Mucosa of descending colon (tissue), 3 donors: ENCODE results near the gene ANO2. TPM values are rescaled to one million over a fixed set of nuclear protein-coding genes. Genes with fewer than 3 reads are reported as not detected.

Source experiments
- ATAC-seq: fragments of 200-7000 bp; cut with Tn5 transposase; one replicate; pipeline ENCODE4 v1.9.1; 2020; ENCODE audit warnings: mild to moderate bottlenecking, moderate library complexity
- DNase-seq, 3 donors: peaks; one replicate each; pipeline ENCODE4 v3.0.0-alpha.2; 2020
- H3K36me3 ChIP-seq: fragments of 200-600 bp; one replicate; pipeline ENCODE4 v1.8.0; 2021; ENCODE audit warnings: low read depth, mild to moderate bottlenecking
- H3K4me1 ChIP-seq: fragments of 200-600 bp; one replicate; pipeline ENCODE4 v1.8.0; 2021; ENCODE audit warnings: low read depth, mild to moderate bottlenecking
- H3K4me3 ChIP-seq: fragments of 200-600 bp; one replicate; pipeline ENCODE4 v1.8.0; 2021; ENCODE audit warnings: mild to moderate bottlenecking
- H3K9me3 ChIP-seq: fragments of 200-600 bp; one replicate; pipeline ENCODE4 v1.8.0; 2021; ENCODE audit warnings: mild to moderate bottlenecking
- intact Hi-C, 2 donors: fragments of 100-400 bp; cut with DNase I in 1 of 2; cut with micrococcal nuclease in 1 of 2; formaldehyde crosslinking; loops; one replicate each; pipeline versions ENCODE4 v1.11.0 to v1.11.1; 2022; cut with DNase I, micrococcal nuclease
- total RNA-seq, 3 donors: library from RNA; stranded (reverse); fragmentation: NEBNext Ultra II Directional in 2 of 3; extraction: Animal tissue kit (Norgen Biotek cat#: 25700) in 2 of 3; gene quantifications; one replicate each; pipeline versions ENCODE4 v1.2.1 to v1.2.4, GENCODE V29; 2021 to 2023
- TF ChIP-seq, protein P1 (sequence below): fragments of 200-600 bp; IDR thresholded peaks from one replicate; pipeline ENCODE4 v1.8.0; 2022; ENCODE audit warnings: antibody characterized with exemption, mild to moderate bottlenecking
- donor health status: DM: no; HTN: no; CAD: no; lungs with moderate emphysema.
- donor health status: DM: no; HTN: no; CAD: no.
- donor health status: DM: no; HTN: yes; CAD: no.

The ANO2 gene
- total RNA-seq, 3 donors from 2014 or later, result 0.58 to 5.1 (median 3.1) TPM

GRCh38 chr12:5514016-5514415, 431.0 kb downstream of the ANO2 start:
- ATAC-seq, result no peak

GRCh38 chr12:5513406-5513805, 431.7 kb downstream of the ANO2 start:
- DNase-seq (no peak), ATAC-seq (no peak)
- Histone ChIP-seq H3K4me1 (no peaks in the 10 kb centered on the region), H3K36me3 (no peaks in the 10 kb centered on the region), H3K4me3 (no peak overlapping the region), H3K9me3 (no peaks in the 10 kb centered on the region)
- intact Hi-C loops, result no loop called here
- TF ChIP-seq, protein P1, sequence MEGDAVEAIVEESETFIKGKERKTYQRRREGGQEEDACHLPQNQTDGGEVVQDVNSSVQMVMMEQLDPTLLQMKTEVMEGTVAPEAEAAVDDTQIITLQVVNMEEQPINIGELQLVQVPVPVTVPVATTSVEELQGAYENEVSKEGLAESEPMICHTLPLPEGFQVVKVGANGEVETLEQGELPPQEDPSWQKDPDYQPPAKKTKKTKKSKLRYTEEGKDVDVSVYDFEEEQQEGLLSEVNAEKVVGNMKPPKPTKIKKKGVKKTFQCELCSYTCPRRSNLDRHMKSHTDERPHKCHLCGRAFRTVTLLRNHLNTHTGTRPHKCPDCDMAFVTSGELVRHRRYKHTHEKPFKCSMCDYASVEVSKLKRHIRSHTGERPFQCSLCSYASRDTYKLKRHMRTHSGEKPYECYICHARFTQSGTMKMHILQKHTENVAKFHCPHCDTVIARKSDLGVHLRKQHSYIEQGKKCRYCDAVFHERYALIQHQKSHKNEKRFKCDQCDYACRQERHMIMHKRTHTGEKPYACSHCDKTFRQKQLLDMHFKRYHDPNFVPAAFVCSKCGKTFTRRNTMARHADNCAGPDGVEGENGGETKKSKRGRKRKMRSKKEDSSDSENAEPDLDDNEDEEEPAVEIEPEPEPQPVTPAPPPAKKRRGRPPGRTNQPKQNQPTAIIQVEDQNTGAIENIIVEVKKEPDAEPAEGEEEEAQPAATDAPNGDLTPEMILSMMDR, result no peak

More at GRCh38 chr12:5514016-5514415, 431.0 kb downstream of the ANO2 start:
- Histone ChIP-seq H3K4me1 (no peaks in the 10 kb centered on the region), H3K36me3 (no peaks in the 10 kb centered on the region), H3K9me3 (no peaks in the 10 kb centered on the region), H3K4me3 (no peak overlapping the region)
- no peak for DNase-seq
- TF ChIP-seq, protein P1, result no peak
- intact Hi-C loops, result no loop called here

Other genes starting within 250 kb of the ANO2 start
- 10 to 100 TPM; 34.3 to 82.5 (median 72.9) TPM for gene VWF, start 179.4 kb upstream of the ANO2 start, total RNA-seq